T-cell (primary cell): Measurements from ENCODE around the gene SCFD2. TPM values are rescaled to one million over a fixed set of nuclear protein-coding genes. Genes with fewer than 3 reads are reported as not detected.

Experiments
- ATAC-seq, 4 experiments: fragments of 200-7000 bp in 3 of 4; fragments of 150-1000 bp in 1 of 4; cut with Tn5 transposase; replicated peaks in 1 of 4; 1 replicate in 3 of 4; 2 replicates in 1 of 4; pipeline ENCODE4 v1.10.0; 2021; ENCODE audit warnings: moderate library complexity in 3 of 4, mild to moderate bottlenecking in 2 of 4, moderate number of reproducible peaks in 1 of 4
- CTCF ChIA-PET, 2 donors: fragments of 300-600 bp; sonication (Branson Sonifier 250); formaldehyde crosslinking; loops; one replicate each; lab custom pipeline; 2022; ENCODE audit warnings: antibody characterized with exemption in 2 of 2; lab: Charles Lee
- POLR2A ChIA-PET, 2 donors: fragments of 300-600 bp; sonication (Branson Sonifier 250); formaldehyde crosslinking; loops; one replicate each; lab custom pipeline; 2022; ENCODE audit warnings: antibody characterized with exemption in 2 of 2; lab: Charles Lee
- DNase-seq, 35 experiments: peaks; one replicate each; pipeline versions ENCODE4 v3.0.0 to v3.0.0-alpha.2; 2013 to 2023
- H3K27ac ChIP-seq: one replicate; pipeline ENCODE4 v1.5.1; 2013; ENCODE audit warnings: low read length
- H3K27me3 ChIP-seq, 2 experiments: replicated peaks in 1 of 2; 1 replicate in 1 of 2; 2 replicates in 1 of 2; pipeline versions ENCODE4 v1.6.1 to v1.7.0; 2013; ENCODE audit warnings: low read length in 1 of 2, mixed read lengths in 1 of 2; ENCODE audit not compliant: control insufficient read depth in 2 of 2, insufficient read depth in 2 of 2; ENCODE audit errors: extremely low read depth in 1 of 2
- H3K36me3 ChIP-seq, 2 donors: 1 replicate in 1 of 2; 2 replicates in 1 of 2; pipeline versions ENCODE4 v1.6.1 to v1.7.0; 2013; ENCODE audit warnings: low read length in 1 of 2; ENCODE audit not compliant: control insufficient read depth in 2 of 2, insufficient read depth in 1 of 2; ENCODE audit errors: extremely low read depth in 1 of 2
- H3K4me1 ChIP-seq, 2 experiments: 1 replicate in 1 of 2; 2 replicates in 1 of 2; pipeline versions ENCODE4 v1.6.1 to v1.7.0; 2013; ENCODE audit warnings: low read length in 2 of 2, mixed read lengths in 1 of 2; ENCODE audit not compliant: insufficient read depth in 2 of 2, control insufficient read depth in 1 of 2; ENCODE audit errors: extremely low read depth in 1 of 2
- H3K4me3 ChIP-seq, 2 donors: 1 replicate in 1 of 2; 2 replicates in 1 of 2; pipeline versions ENCODE4 v1.5.1 to v1.7.0; 2013; ENCODE audit warnings: mild to moderate bottlenecking in 2 of 2, low read length in 1 of 2, moderate library complexity in 1 of 2; ENCODE audit not compliant: control insufficient read depth in 1 of 2; ENCODE audit errors: extremely low read depth in 1 of 2
- H3K9me3 ChIP-seq: 2 replicates; pipeline ENCODE4 v1.7.0; 2013
- H3K27ac Mint-ChIP-seq, 2 donors: one replicate each; pipeline ENCODE4 v1.8.0; 2020 to 2021; ENCODE audit warnings: mild to moderate bottlenecking in 2 of 2, mixed read lengths in 2 of 2
- H3K27me3 Mint-ChIP-seq, 2 donors: one replicate each; pipeline ENCODE4 v1.8.0; 2021 to 2022; ENCODE audit warnings: mixed read lengths in 2 of 2
- H3K36me3 Mint-ChIP-seq: one replicate; pipeline ENCODE4 v1.8.0; 2021; ENCODE audit warnings: mixed read lengths
- H3K4me1 Mint-ChIP-seq, 3 donors: one replicate each; pipeline ENCODE4 v1.8.0; 2020 to 2022; ENCODE audit warnings: mixed read lengths in 3 of 3, mild to moderate bottlenecking in 1 of 3
- H3K4me3 Mint-ChIP-seq, 3 donors: one replicate each; pipeline ENCODE4 v1.8.0; 2020 to 2022; ENCODE audit warnings: mild to moderate bottlenecking in 3 of 3, mixed read lengths in 3 of 3, moderate library complexity in 3 of 3
- H3K9me3 Mint-ChIP-seq, 3 donors: one replicate each; pipeline ENCODE4 v1.8.0; 2020 to 2022; ENCODE audit warnings: mixed read lengths in 3 of 3
- WGBS: methylation state at CpG from one replicate; pipeline ENCODE4 v1.1.5; 2013; ENCODE audit warnings: missing lambda C conversion rate; ENCODE audit not compliant: insufficient coverage; 5-methylcytosine and 5-hydroxymethylcytosine counted together
- total RNA-seq, 35 experiments: library from RNA in 6 of 35; stranded (reverse) in 6 of 35; fragments of 120-200 nt in 1 of 35; gene quantifications; one replicate each; pipeline versions ENCODE4 v1.2.1 to v1.2.4 and lab custom pipeline; 2013 to 2026

The SCFD2 gene
- total RNA-seq, 5 donors from 2014 or later (not counting 1 experiment from before 2014, with no cell fraction given): 19.0 to 28.9 (median 21.8) TPM

DNA sequence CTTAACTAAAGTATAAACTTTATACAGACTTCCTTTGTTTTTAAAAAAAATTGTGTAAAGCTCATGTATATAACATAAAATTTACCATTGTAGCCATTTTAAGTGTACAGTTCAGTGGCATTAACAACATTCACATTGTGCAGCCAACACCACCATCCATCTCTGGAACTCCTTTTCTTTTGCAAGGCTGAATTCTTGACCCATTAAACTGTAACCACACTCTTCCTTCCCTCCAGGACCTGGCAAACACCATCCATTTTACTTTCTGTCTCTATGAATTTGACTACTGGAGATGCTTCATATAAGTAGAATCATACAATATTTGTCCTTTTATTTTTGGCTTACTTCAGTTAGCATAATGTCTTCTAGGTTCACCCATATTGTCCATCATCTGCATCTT lies 399.1 kb downstream of the SCFD2 start:
- POLR2A ChIA-PET: no interaction called here
- no peak for ATAC-seq
- Histone ChIP-seq H3K36me3 (no peaks in the 10 kb centered on the region), H3K4me1 (no peaks in the 10 kb centered on the region), H3K27ac (no peak overlapping the region), H3K27me3 (no peaks in the 10 kb centered on the region), H3K4me3 (no peak overlapping the region), H3K9me3 (no peaks in the 10 kb centered on the region)
- Mint-ChIP-seq H3K36me3 (peaks cover 39% of the 10 kb centered on the region), H3K27me3 (no peaks in the 10 kb centered on the region), H3K4me1 (no peaks in the 10 kb centered on the region), H3K27ac (no peak overlapping the region), H3K4me3 (no peak overlapping the region), H3K9me3 (peaks cover 0 to 5% (median 0%) of the 10 kb centered on the region in 3 donors)
- CTCF ChIA-PET: no interaction called here
- no peak for DNase-seq

DNA sequence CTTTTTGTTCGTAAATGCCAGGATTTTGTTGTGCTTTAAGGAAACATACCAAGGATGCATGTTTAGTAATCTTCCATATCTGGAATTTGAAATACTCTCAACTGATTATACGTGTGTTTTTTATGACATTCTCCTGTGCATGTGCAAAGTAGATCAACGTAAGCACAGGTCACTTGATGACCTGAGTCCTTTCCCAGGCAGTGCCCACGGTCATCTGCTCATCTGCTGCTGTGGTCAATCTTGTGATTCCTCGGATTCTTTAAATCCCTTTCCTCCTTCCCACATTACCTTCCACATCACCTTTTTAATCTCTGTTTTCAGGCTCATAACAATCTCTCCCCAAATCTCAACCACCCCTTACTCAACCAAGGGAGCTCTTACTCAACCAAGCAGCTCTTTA lies 399.7 kb downstream of the SCFD2 start:
- H3K27me3 ChIP-seq: no peaks in the 10 kb centered on the region
- POLR2A ChIA-PET: interaction anchor here in 1 of 2 donors (0.6 kb wide), 1 partner anchor 439 kb away, joined by 7 read pairs; no protein-coding TSS in a partner anchor
- CTCF ChIA-PET: no interaction called here
- Mint-ChIP-seq H3K9me3 (peaks cover 0 to 5% (median 0%) of the 10 kb centered on the region in 3 donors), H3K27me3 (no peaks in the 10 kb centered on the region), H3K4me3 (no peak overlapping the region), H3K27ac (no peak overlapping the region), H3K36me3 (peaks cover 40% of the 10 kb centered on the region), H3K4me1 (no peaks in the 10 kb centered on the region)
- WGBS: 97% methylated on average over 4 of the region's 5 CpGs
- DNase-seq (no peak), ATAC-seq (no peak)
- H3K4me1 ChIP-seq: no peaks in the 10 kb centered on the region
- H3K27ac ChIP-seq: no peak overlapping the region
- no peak overlapping the region for H3K4me3 ChIP-seq
- no peaks in the 10 kb centered on the region for H3K36me3 ChIP-seq
- no peaks in the 10 kb centered on the region for H3K9me3 ChIP-seq

DNA sequence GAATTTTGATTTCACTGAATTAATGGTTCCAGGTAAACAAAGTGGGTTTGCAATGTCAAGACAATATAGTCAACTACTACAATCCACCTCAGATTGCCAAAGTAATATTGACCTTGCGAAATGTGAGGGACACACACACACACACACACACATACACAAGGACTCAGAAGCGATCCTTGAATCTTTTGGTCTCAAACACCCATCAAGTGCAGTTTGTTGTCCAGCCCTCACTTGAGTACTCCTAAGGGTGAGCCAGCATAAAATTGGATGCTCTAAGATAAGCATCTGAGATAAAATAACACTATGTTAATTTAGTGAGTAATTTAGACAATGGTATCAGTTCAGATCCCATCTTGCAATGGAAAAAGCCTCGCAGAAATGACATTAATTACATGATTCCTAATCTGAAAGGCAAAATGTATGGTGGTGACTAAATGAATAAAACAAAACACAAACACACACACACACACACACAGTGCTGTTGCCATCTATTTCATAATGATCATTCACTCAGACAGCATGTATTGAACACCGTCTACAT lies 401.2 kb downstream of the SCFD2 start:
- no peak overlapping the region for H3K4me3 ChIP-seq
- H3K36me3 ChIP-seq: no peaks in the 10 kb centered on the region
- DNase-seq (no peak), ATAC-seq (no peak)
- no peaks in the 10 kb centered on the region for H3K4me1 ChIP-seq
- POLR2A ChIA-PET: no interaction called here
- H3K36me3 Mint-ChIP-seq: peaks cover 35% of the 10 kb centered on the region
- H3K9me3 ChIP-seq: no peaks in the 10 kb centered on the region
- H3K4me3 Mint-ChIP-seq: no peak overlapping the region
- CTCF ChIA-PET: no interaction called here
- no peak overlapping the region for H3K27ac ChIP-seq
- H3K4me1 Mint-ChIP-seq: no peaks in the 10 kb centered on the region
- no peak overlapping the region for H3K27ac Mint-ChIP-seq
- H3K27me3 ChIP-seq: no peaks in the 10 kb centered on the region
- H3K9me3 Mint-ChIP-seq: peaks cover 0 to 5% (median 0%) of the 10 kb centered on the region in 3 donors
- 100% methylated on average over 2 of the region's 4 CpGs for WGBS
- H3K27me3 Mint-ChIP-seq: no peaks in the 10 kb centered on the region

DNA sequence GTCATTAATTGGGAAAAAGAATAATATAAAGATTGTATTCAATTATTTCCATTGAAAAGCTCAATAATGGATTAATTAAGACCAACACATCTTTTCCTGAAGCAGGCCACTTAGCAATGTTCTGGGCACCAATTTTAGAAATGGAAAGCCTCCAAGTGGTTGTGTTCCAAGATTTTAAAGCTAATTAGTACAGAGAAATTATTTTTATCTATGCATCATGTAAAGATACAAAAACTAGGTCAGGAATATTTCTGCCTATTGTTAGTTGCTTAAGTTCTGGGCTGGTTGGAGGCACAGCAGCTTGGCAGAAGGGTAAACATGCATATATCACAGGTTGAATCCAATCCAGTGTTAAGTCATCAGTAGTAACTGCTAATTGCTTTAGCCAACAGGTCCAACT lies 401.9 kb downstream of the SCFD2 start:
- ATAC-seq: no peak
- H3K27me3 Mint-ChIP-seq: no peaks in the 10 kb centered on the region
- POLR2A ChIA-PET: no interaction called here
- H3K36me3 Mint-ChIP-seq: peaks cover 31% of the 10 kb centered on the region
- Histone ChIP-seq H3K9me3 (no peaks in the 10 kb centered on the region), H3K4me1 (no peaks in the 10 kb centered on the region), H3K4me3 (no peak overlapping the region), H3K36me3 (no peaks in the 10 kb centered on the region), H3K27ac (no peak overlapping the region), H3K27me3 (no peaks in the 10 kb centered on the region)
- no peak overlapping the region for H3K27ac Mint-ChIP-seq
- H3K4me3 Mint-ChIP-seq: no peak overlapping the region
- CTCF ChIA-PET: no interaction called here
- H3K9me3 Mint-ChIP-seq: peaks cover 0 to 5% (median 0%) of the 10 kb centered on the region in 3 donors
- no peaks in the 10 kb centered on the region for H3K4me1 Mint-ChIP-seq
- DNase-seq: no peak

GRCh38 chr4:52962721-52963120 lies 403.1 kb downstream of the SCFD2 start:
- CTCF ChIA-PET: no interaction called here
- 90% methylated on average over 1 of the region's 3 CpGs for WGBS
- no peak overlapping the region for H3K4me3 Mint-ChIP-seq
- no peaks in the 10 kb centered on the region for H3K9me3 ChIP-seq
- ATAC-seq (no peak), DNase-seq (no peak)
- POLR2A ChIA-PET: no interaction called here
- no peaks in the 10 kb centered on the region for H3K9me3 Mint-ChIP-seq
- H3K4me1 Mint-ChIP-seq: no peaks in the 10 kb centered on the region
- H3K36me3 ChIP-seq: no peaks in the 10 kb centered on the region
- H3K27ac ChIP-seq: no peak overlapping the region
- no peak overlapping the region for H3K27ac Mint-ChIP-seq
- no peaks in the 10 kb centered on the region for H3K27me3 ChIP-seq
- H3K36me3 Mint-ChIP-seq: peaks cover 25% of the 10 kb centered on the region
- no peaks in the 10 kb centered on the region for H3K4me1 ChIP-seq
- H3K4me3 ChIP-seq: no peak overlapping the region
- no peaks in the 10 kb centered on the region for H3K27me3 Mint-ChIP-seq

DNA sequence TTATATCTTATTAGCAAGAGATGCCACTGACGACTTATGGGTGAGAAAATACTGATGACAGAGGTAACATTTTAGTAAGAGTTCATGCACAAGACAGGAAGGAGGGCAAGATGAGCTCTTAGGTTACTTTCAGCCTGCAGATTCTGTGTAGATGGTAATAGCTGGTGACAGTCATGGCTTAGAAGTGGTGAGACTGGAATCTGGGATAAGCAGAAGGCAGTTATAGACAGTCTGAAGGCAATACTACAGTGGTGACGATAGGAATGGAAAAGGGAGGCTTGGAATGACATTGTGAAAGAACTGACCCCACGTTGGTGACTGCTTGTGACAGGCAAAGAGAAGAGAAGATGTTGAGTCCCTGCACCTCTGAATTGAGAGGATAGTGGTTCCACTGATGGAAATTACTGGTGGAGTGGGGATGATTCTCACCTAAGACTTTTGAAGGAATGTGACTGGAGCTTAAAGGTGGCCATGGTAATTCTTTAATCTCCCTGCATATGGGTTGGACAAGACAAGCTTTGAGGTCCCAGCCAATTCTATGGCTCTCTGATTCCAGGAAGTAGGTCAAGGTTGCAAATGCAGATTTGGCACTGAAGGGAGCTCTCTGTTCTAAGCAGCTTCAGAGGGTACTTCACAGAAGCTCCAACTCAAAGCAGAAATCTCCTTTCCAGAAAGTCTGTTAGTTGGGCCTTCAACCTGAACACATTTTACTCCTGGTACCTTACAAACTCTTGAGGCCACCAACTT lies 404.0 kb downstream of the SCFD2 start:
- DNase-seq (no peak), ATAC-seq (no peak)
- H3K36me3 Mint-ChIP-seq: peaks cover 21% of the 10 kb centered on the region
- Histone ChIP-seq H3K4me3 (no peak overlapping the region), H3K27ac (no peak overlapping the region), H3K27me3 (no peaks in the 10 kb centered on the region), H3K4me1 (no peaks in the 10 kb centered on the region), H3K9me3 (no peaks in the 10 kb centered on the region), H3K36me3 (no peaks in the 10 kb centered on the region)
- H3K27me3 Mint-ChIP-seq: no peaks in the 10 kb centered on the region
- no peaks in the 10 kb centered on the region for H3K4me1 Mint-ChIP-seq
- CTCF ChIA-PET: interaction anchor here in 1 of 2 donors (0.6 to 0.7 kb wide), 2 partner anchors 165 to 822 kb away, joined by 3 to 4 read pairs; no protein-coding TSS in a partner anchor
- POLR2A ChIA-PET: no interaction called here
- H3K9me3 Mint-ChIP-seq: no peaks in the 10 kb centered on the region
- H3K27ac Mint-ChIP-seq: no peak overlapping the region
- no peak overlapping the region for H3K4me3 Mint-ChIP-seq
- 78% methylated on average over 3 of the region's 3 CpGs for WGBS
